ENCODE data around the gene RGS3. TPM values are rescaled to one million over a fixed set of nuclear protein-coding genes. Genes with fewer than 3 reads are reported as not detected.

RGS3 gene
- total RNA-seq, 2 donors from 2014 or later: 36.5 to 48.2 TPM

DNA sequence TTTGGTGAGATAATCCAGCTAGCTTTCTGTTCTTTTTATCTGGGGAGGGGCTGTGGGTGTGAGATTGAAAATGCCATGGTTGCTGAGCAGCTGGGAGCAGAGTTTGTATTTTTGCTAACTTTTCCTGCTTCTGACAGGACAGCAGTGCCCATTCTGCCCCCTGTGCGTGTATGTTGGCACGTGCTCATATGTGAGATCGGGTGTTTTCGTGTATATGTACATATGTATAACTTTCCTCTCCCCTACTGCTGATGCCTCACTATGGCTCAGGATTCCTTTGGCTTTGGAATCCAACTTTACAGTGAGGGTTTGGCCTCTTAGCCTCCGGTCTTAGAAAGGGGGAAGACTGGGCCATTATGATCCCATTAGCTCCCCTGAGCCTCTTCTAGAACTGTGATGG lies 38.3 kb downstream of the RGS3 start:
- peaks cover 18% of the 10 kb centered on the region for H3K4me1 Mint-ChIP-seq (ENCODE audit: low read depth)
- no peak overlapping the region for H3K4me3 Mint-ChIP-seq
- H3K9me3 Mint-ChIP-seq: no peaks in the 10 kb centered on the region
- no peaks in the 10 kb centered on the region for H3K27me3 Mint-ChIP-seq (ENCODE audit: low read depth)
- no peak overlapping the region for H3K27ac Mint-ChIP-seq
- no peak for ATAC-seq (replicated peaks in 1 of 2)
- no peak for DNase-seq
- H3K36me3 Mint-ChIP-seq (ENCODE audit: insufficient read depth in 2 of 2): no peaks in the 10 kb centered on the region

DNA sequence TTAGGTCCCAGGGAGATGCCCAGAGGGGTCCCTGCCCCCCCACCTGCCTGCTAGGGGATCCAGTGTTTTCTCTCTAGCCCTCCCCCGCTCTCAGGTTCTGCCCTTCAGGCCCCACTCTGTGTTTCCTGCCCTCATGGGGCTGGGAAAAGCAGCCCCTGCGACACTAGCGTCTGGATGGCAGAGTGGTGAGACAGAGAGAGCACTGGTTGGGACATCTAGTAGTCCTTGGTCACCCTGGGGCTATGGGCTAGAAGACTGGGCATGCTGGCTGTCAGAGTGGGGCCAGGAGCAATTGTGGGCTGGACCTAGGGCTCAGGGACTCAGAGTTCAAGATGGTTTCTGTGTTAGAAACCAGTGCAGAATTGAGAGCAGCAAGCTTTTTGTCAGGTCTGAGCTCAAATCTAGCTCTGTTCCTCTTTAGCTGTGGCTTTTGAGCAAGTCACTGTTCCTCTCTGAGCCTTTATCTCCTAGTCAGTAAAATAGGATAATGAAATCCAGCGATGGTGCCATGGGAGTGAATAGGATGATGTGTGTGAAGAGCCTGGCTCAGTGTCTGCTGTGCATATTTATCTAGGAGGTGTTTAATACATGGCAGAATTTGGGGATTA lies 39.0 kb downstream of the RGS3 start:
- ATAC-seq (replicated peaks in 1 of 2) (no peak), DNase-seq (no peak)
- no peak overlapping the region for H3K4me3 Mint-ChIP-seq
- H3K9me3 Mint-ChIP-seq: no peaks in the 10 kb centered on the region
- no peaks in the 10 kb centered on the region for H3K36me3 Mint-ChIP-seq (ENCODE audit: insufficient read depth in 2 of 2)
- H3K4me1 Mint-ChIP-seq (ENCODE audit: low read depth): peaks cover 18% of the 10 kb centered on the region
- no peaks in the 10 kb centered on the region for H3K27me3 Mint-ChIP-seq (ENCODE audit: low read depth)
- H3K27ac Mint-ChIP-seq: no peak overlapping the region

- Mint-ChIP-seq H3K36me3 (ENCODE audit: insufficient read depth in 2 of 2) (no peaks in the 10 kb centered on the region), H3K4me3 (no peak overlapping the region), H3K27ac (no peak overlapping the region)
Measured at GRCh38 chr9:113503131-113503541, 39.6 kb downstream of the RGS3 start.

GRCh38 chr9:113503613-113504211 lies 40.2 kb downstream of the RGS3 start:
- H3K27ac Mint-ChIP-seq: no peak overlapping the region
- no peak overlapping the region for H3K4me3 Mint-ChIP-seq
- no peak for ATAC-seq (replicated peaks in 1 of 2)

More at GRCh38 chr9:113503131-113503541, 39.6 kb downstream of the RGS3 start:
- Mint-ChIP-seq H3K27me3 (ENCODE audit: low read depth) (no peaks in the 10 kb centered on the region), H3K9me3 (no peaks in the 10 kb centered on the region), H3K4me1 (ENCODE audit: low read depth) (peaks cover 18% of the 10 kb centered on the region)
- DNase-seq (no peak), ATAC-seq (replicated peaks in 1 of 2) (no peak)

DNA sequence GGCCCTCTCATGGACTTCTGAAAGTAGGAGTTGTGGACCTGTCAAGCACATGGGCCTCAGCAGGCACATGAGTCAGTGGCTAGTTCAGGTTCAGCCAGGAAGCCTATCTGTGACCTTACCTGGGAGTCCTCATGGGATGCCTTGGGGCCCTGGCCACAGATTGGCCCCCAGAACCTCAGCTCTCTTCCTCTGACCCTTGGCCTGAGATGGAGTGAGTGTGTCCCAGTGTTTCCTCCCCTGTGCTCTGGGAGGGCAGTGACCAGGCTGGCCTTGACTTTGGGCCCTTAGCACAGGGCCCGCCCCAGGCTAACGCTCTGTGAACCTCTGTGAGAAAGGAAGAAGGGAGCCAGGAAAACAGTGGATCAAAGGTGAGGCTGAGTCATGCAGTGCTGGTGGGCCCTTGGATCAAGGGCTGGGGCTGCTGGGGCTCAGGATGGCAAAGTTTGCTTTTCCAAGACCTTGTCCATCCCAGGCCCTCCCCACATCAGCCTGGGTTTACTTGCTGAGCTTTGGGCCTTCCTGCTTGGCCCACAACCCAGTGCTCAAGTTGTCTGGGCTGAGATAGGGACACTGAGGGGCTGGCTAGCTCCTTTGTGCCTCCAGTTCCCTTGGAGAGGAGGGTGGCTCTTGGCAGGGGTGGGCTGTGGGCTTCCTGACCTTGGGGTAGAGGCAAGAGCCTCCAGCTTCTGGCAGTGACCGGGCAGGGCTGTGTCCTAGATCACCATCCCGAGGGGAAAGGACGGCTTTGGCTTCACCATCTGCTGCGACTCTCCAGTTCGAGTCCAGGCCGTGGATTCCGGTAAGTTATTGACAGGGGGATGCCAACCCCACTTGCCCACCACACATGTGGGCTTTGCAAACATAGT lies 41.4 kb downstream of the RGS3 start:
- H3K36me3 Mint-ChIP-seq (ENCODE audit: insufficient read depth in 2 of 2): no peaks in the 10 kb centered on the region
- H3K4me1 Mint-ChIP-seq (ENCODE audit: low read depth): peaks cover 13% of the 10 kb centered on the region
- H3K27ac Mint-ChIP-seq: no peak overlapping the region
- ATAC-seq (replicated peaks in 1 of 2) (peak in 1 of 2 donors; percentile 7), DNase-seq (no peak)
- no peaks in the 10 kb centered on the region for H3K27me3 Mint-ChIP-seq (ENCODE audit: low read depth)
- H3K4me3 Mint-ChIP-seq: no peak overlapping the region
- no peaks in the 10 kb centered on the region for H3K9me3 Mint-ChIP-seq

More at GRCh38 chr9:113503613-113504211, 40.2 kb downstream of the RGS3 start:
- Mint-ChIP-seq H3K9me3 (no peaks in the 10 kb centered on the region), H3K27me3 (ENCODE audit: low read depth) (no peaks in the 10 kb centered on the region), H3K36me3 (ENCODE audit: insufficient read depth in 2 of 2) (no peaks in the 10 kb centered on the region), H3K4me1 (ENCODE audit: low read depth) (peaks cover 22% of the 10 kb centered on the region)
- no peak for DNase-seq

DNA sequence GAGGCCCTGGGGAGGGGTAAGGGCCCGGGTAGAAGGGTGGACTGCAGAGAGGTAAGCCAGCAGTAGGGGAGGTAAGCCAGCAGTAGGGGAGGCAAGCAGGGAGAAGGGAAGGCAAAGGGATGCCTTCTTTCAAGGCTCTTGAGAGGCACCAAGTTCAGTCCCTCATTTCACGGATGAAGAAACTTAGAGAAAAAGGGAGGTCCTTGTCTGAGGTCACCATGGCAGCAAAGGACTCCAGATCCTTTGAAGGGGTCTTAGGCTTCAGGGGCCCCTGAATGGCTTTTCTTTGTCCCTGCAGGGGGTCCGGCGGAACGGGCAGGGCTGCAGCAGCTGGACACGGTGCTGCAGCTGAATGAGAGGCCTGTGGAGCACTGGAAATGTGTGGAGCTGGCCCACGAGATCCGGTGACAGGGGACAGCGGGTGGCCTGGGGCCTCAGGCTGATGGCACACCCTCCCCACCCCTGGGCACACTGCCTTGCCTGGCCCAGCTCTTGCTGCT lies 42.6 kb downstream of the RGS3 start:
- H3K36me3 Mint-ChIP-seq (ENCODE audit: insufficient read depth in 2 of 2): no peaks in the 10 kb centered on the region
- H3K4me1 Mint-ChIP-seq (ENCODE audit: low read depth): peaks cover 8% of the 10 kb centered on the region
- H3K27me3 Mint-ChIP-seq (ENCODE audit: low read depth): no peaks in the 10 kb centered on the region
- ATAC-seq (replicated peaks in 1 of 2): no peak
- DNase-seq: no peak
- no peaks in the 10 kb centered on the region for H3K9me3 Mint-ChIP-seq
- H3K4me3 Mint-ChIP-seq: no peak overlapping the region
- H3K27ac Mint-ChIP-seq: no peak overlapping the region

DNA sequence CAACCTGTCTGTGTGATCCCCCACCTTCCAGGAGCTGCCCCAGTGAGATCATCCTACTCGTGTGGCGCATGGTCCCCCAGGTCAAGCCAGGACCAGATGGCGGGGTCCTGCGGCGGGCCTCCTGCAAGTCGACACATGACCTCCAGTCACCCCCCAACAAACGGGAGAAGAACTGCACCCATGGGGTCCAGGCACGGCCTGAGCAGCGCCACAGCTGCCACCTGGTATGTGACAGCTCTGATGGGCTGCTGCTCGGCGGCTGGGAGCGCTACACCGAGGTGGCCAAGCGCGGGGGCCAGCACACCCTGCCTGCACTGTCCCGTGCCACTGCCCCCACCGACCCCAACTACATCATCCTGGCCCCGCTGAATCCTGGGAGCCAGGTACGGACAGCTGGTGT lies 43.7 kb downstream of the RGS3 start:
- H3K36me3 Mint-ChIP-seq (ENCODE audit: insufficient read depth in 2 of 2): no peaks in the 10 kb centered on the region
- no peak for DNase-seq
- no peaks in the 10 kb centered on the region for H3K27me3 Mint-ChIP-seq (ENCODE audit: low read depth)
- no peaks in the 10 kb centered on the region for H3K9me3 Mint-ChIP-seq
- ATAC-seq (replicated peaks in 1 of 2): no peak
- peaks cover 19% of the 10 kb centered on the region for H3K4me1 Mint-ChIP-seq (ENCODE audit: low read depth)
- no peak overlapping the region for H3K4me3 Mint-ChIP-seq
- no peak overlapping the region for H3K27ac Mint-ChIP-seq

DNA sequence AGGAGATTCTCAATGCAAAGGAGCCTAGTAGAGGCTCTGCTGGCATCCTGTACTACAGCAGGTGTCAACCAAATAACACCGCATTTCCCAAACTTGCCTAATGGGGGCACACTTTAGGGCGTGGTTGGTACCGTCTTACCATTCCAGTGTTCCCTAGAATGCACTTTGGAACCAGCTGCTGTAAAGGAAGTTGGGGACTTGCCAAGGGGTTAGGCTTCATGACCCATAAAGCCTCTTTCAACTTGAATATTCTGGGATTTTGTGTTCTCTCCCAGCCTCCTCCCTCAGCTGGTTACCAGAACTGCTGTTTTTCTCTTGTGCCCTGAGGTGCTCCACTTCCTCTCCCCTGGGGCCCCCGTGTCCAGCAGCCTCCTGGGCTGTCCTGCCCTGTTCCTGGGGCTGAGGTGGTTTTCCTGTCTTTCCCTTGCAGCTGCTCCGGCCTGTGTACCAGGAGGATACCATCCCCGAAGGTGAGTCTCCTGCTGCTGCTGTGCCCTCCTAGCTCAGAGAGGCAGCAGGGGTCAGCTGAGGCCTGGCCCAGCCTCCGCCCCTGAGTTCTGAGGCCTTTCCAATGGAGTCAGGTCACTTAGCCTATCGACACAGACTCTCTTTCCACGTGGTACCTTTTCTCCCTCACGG lies 44.7 kb downstream of the RGS3 start:
- H3K36me3 Mint-ChIP-seq (ENCODE audit: insufficient read depth in 2 of 2): no peaks in the 10 kb centered on the region
- no peaks in the 10 kb centered on the region for H3K27me3 Mint-ChIP-seq (ENCODE audit: low read depth)
- H3K9me3 Mint-ChIP-seq: no peaks in the 10 kb centered on the region
- no peak for ATAC-seq (replicated peaks in 1 of 2)
- DNase-seq: peak in 1 of 2 donors; percentile 28
- peaks cover 29% of the 10 kb centered on the region for H3K4me1 Mint-ChIP-seq (ENCODE audit: low read depth)
- no peak overlapping the region for H3K27ac Mint-ChIP-seq
- H3K4me3 Mint-ChIP-seq: no peak overlapping the region

GRCh38 chr9:113509463-113509862 lies 45.9 kb downstream of the RGS3 start:
- ATAC-seq (replicated peaks in 1 of 2) (no peak), DNase-seq (no peak)
- H3K9me3 Mint-ChIP-seq: no peaks in the 10 kb centered on the region
- H3K4me3 Mint-ChIP-seq: no peak overlapping the region
- no peak overlapping the region for H3K27ac Mint-ChIP-seq
- H3K4me1 Mint-ChIP-seq (ENCODE audit: low read depth): peaks cover 41% of the 10 kb centered on the region
- H3K27me3 Mint-ChIP-seq (ENCODE audit: low read depth): no peaks in the 10 kb centered on the region
- no peaks in the 10 kb centered on the region for H3K36me3 Mint-ChIP-seq (ENCODE audit: insufficient read depth in 2 of 2)

DNA sequence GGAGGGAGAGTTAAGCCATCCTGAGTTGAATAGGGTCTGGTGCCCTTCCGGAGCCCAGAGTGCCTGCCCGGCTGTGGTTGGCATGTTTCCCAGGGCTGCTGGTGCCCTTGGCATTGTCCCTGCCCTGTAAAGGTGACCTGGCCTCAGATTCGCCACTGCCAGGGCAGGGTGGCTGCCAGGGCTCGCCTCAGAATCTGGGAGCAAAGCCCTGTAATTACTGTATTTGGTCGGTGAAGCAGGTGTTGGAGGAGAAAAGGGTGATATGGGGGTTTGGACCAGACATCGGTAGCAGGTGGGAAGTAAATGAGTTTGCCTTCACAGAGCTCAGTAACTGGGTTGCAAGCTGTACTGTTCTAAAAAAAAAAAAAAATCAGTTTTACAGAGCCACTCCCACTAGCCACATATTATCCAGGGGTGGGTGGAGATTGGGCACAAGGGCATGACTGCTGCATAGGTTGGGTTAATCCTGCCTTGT lies 47.6 kb downstream of the RGS3 start:
- H3K27me3 Mint-ChIP-seq (ENCODE audit: low read depth): no peaks in the 10 kb centered on the region
- H3K27ac Mint-ChIP-seq: no peak overlapping the region
- DNase-seq (no peak), ATAC-seq (replicated peaks in 1 of 2) (no peak)
- no peaks in the 10 kb centered on the region for H3K36me3 Mint-ChIP-seq (ENCODE audit: insufficient read depth in 2 of 2)
- H3K9me3 Mint-ChIP-seq: no peaks in the 10 kb centered on the region
- H3K4me1 Mint-ChIP-seq (ENCODE audit: low read depth): peaks cover 54% of the 10 kb centered on the region
- H3K4me3 Mint-ChIP-seq: no peak overlapping the region

- Mint-ChIP-seq H3K27me3 (ENCODE audit: low read depth) (no peaks in the 10 kb centered on the region), H3K36me3 (ENCODE audit: insufficient read depth in 2 of 2) (no peaks in the 10 kb centered on the region), H3K4me3 (peak overlapping the region; percentile 80 to 84), H3K27ac (peak overlapping the region; percentile 54), H3K9me3 (no peaks in the 10 kb centered on the region), H3K4me1 (ENCODE audit: low read depth) (peaks cover 65% of the 10 kb centered on the region)
- peak; percentile 78 to 80 for ATAC-seq (replicated peaks in 1 of 2)
- peak; percentile 82 to 90 for DNase-seq
Measured at GRCh38 chr9:113511856-113512761, 48.6 kb downstream of the RGS3 start.

GRCh38 chr9:113513111-113513510 lies 49.6 kb downstream of the RGS3 start:
- H3K4me1 Mint-ChIP-seq (ENCODE audit: low read depth): peaks cover 75% of the 10 kb centered on the region
- no peaks in the 10 kb centered on the region for H3K36me3 Mint-ChIP-seq (ENCODE audit: insufficient read depth in 2 of 2)
- ATAC-seq (replicated peaks in 1 of 2) (no peak), DNase-seq (no peak)
- H3K27me3 Mint-ChIP-seq (ENCODE audit: low read depth): no peaks in the 10 kb centered on the region
- H3K9me3 Mint-ChIP-seq: no peaks in the 10 kb centered on the region
- peak overlapping the region; percentile 74 for H3K27ac Mint-ChIP-seq
- H3K4me3 Mint-ChIP-seq: peak overlapping the region; percentile 80 to 84

Measured in activated T-cell treated with anti-CD3 and anti-CD28 coated beads, Interleukin-2, amount 50 U/mL, for 72 hours (primary cell).